ENCODE results near the gene PHYHD1. TPM values are rescaled to one million over a fixed set of nuclear protein-coding genes. Genes with fewer than 3 reads are reported as not detected.

The PHYHD1 gene
- total RNA-seq, 6 donors from 2014 or later, result 27.6 to 286 (median 57.7) TPM

GRCh38 chr9:128899566-128900322 is 21.0 kb upstream of the PHYHD1 start:
- TF ChIP-seq POLR2A (IDR thresholded peaks at IDR 0.05) (no peak), POLR2AphosphoS5 (IDR thresholded peaks at IDR 0.05) (peak in 1 of 2 donors; percentile 56)
- Histone ChIP-seq H3K4me1 (peaks cover 38 to 75% (median 54%) of the 10 kb centered on the region in 4 donors), H3K4me3 (no peak overlapping the region), H3K9me3 (no peaks in the 10 kb centered on the region), H3K27ac (peak overlapping the region; percentile 70 to 90 (median 82)), H3K27me3 (no peaks in the 10 kb centered on the region), H3K36me3 (peaks cover 2 to 49% (median 26%) of the 10 kb centered on the region in 4 donors)
- no peak for DNase-seq
- 30 to 37% methylated on average over 7 to 8 of the region's 8 CpGs for WGBS, 2 donors
- ATAC-seq (ENCODE audit: low FRiP score in 2 of 2), result peak; percentile 18 to 39

- no peak for DNase-seq
- TF ChIP-seq POLR2AphosphoS5 (IDR thresholded peaks at IDR 0.05) (no peak), POLR2A (IDR thresholded peaks at IDR 0.05) (no peak), CTCF (IDR thresholded peaks at IDR 0.05) (no peak), EP300 (IDR thresholded peaks at IDR 0.05) (no peak)
- Histone ChIP-seq H3K9me3 (no peaks in the 10 kb centered on the region), H3K4me1 (peaks cover 38 to 68% (median 54%) of the 10 kb centered on the region in 4 donors), H3K27me3 (no peaks in the 10 kb centered on the region), H3K36me3 (peaks cover 2 to 40% (median 14%) of the 10 kb centered on the region in 4 donors), H3K4me3 (no peak overlapping the region), H3K27ac (peak overlapping the region; percentile 63 to 90 (median 82))
- ATAC-seq (ENCODE audit: low FRiP score in 2 of 2), result no peak
- 90 to 91% methylated on average over 5 to 7 of the region's 7 CpGs for WGBS, 2 donors
These were observed 19.4 kb upstream of the PHYHD1 start for GRCh38 chr9:128901379-128901778.

- DNase-seq (no peak), ATAC-seq (ENCODE audit: low FRiP score in 2 of 2) (no peak)
- TF ChIP-seq POLR2AphosphoS5 (IDR thresholded peaks at IDR 0.05) (no peak), POLR2A (IDR thresholded peaks at IDR 0.05) (no peak), CTCF (IDR thresholded peaks at IDR 0.05) (no peak), EP300 (IDR thresholded peaks at IDR 0.05) (no peak)
- no peaks in the 10 kb centered on the region for H3K9me3 ChIP-seq
- no peaks in the 10 kb centered on the region for H3K27me3 ChIP-seq
- H3K27ac ChIP-seq, result peak overlapping the region; percentile 63 to 90 (median 82)
- H3K4me3 ChIP-seq, result peak overlapping the region in 1 of 4 donors; percentile 4
- 83 to 85% methylated on average over 1 to 5 of the region's 5 CpGs for WGBS, 2 donors
- peaks cover 38 to 68% (median 54%) of the 10 kb centered on the region in 4 donors for H3K4me1 ChIP-seq
- peaks cover 0 to 40% (median 12%) of the 10 kb centered on the region in 4 donors for H3K36me3 ChIP-seq
These were observed 19.0 kb upstream of the PHYHD1 start for GRCh38 chr9:128901822-128902221.

GRCh38 chr9:128902351-128903078 is 18.3 kb upstream of the PHYHD1 start:
- Histone ChIP-seq H3K4me3 (peak overlapping the region in 1 of 4 donors; percentile 3), H3K36me3 (peaks cover 3 to 40% (median 11%) of the 10 kb centered on the region in 4 donors), H3K4me1 (peaks cover 38 to 62% (median 53%) of the 10 kb centered on the region in 4 donors), H3K9me3 (no peaks in the 10 kb centered on the region), H3K27ac (peak overlapping the region; percentile 63 to 90 (median 82)), H3K27me3 (no peaks in the 10 kb centered on the region)
- TF ChIP-seq POLR2AphosphoS5 (IDR thresholded peaks at IDR 0.05) (peak; percentile 34 to 85), CTCF (IDR thresholded peaks at IDR 0.05) (no peak), POLR2A (IDR thresholded peaks at IDR 0.05) (peak in 1 of 4 donors; percentile 59), EP300 (IDR thresholded peaks at IDR 0.05) (peak in 2 of 4 donors; percentile 49 to 56)
- peak; percentile 68 to 87 for DNase-seq
- peak; percentile 57 to 75 for ATAC-seq (ENCODE audit: low FRiP score in 2 of 2)
- 42 to 54% methylated on average over 6 to 21 of the region's 23 CpGs for WGBS, 2 donors

GRCh38 chr9:128903079-128903461 is 17.7 kb upstream of the PHYHD1 start:
- H3K27ac ChIP-seq, result peak overlapping the region; percentile 63 to 90 (median 82)
- H3K4me3 ChIP-seq, result no peak overlapping the region
- peaks cover 8 to 44% (median 16%) of the 10 kb centered on the region in 4 donors for H3K36me3 ChIP-seq
- WGBS, 2 donors, result 68 to 97% methylated on average over 2 of the region's 2 CpGs
- peaks cover 37 to 56% (median 51%) of the 10 kb centered on the region in 4 donors for H3K4me1 ChIP-seq
- no peaks in the 10 kb centered on the region for H3K9me3 ChIP-seq
- ATAC-seq (ENCODE audit: low FRiP score in 2 of 2), result no peak
- TF ChIP-seq CTCF (IDR thresholded peaks at IDR 0.05) (no peak), POLR2A (IDR thresholded peaks at IDR 0.05) (no peak), EP300 (IDR thresholded peaks at IDR 0.05) (no peak), POLR2AphosphoS5 (IDR thresholded peaks at IDR 0.05) (no peak)
- no peaks in the 10 kb centered on the region for H3K27me3 ChIP-seq
- DNase-seq, result no peak
